HepG2 (cell line): ENCODE data around the gene BMP8B.
"Not testable (repeated sequence)": the region's sequence is repeated elsewhere in the genome, so short reads cannot be mapped to it uniquely, and the experiment has no call there.

Source experiments
- CTCF ChIP-seq: sonication (generic); formaldehyde crosslinking; IDR thresholded peaks from 2 replicates; pipeline ENCODE4 v1.5.0; 2020; ENCODE audit warnings: mild to moderate bottlenecking, missing genetic modification reagents, moderate library complexity
- ZNF549 ChIP-seq: sonication (generic); formaldehyde crosslinking; IDR thresholded peaks from 2 replicates; pipeline ENCODE4 v1.5.0; 2020; ENCODE audit warnings: missing genetic modification reagents

- TF ChIP-seq CTCF (CRISPR knock-in tag); ZNF549: not testable (repeated sequence)
These were observed 701 bp downstream of the BMP8B start for GRCh38 chr1:39787964-39788363.
